MCF 10A (cell line): ENCODE measurements around the gene ADCK1. TPM values are rescaled to one million over a fixed set of nuclear protein-coding genes. Genes with fewer than 3 reads are reported as not detected.
"Not testable (repeated sequence)": the region's sequence is repeated elsewhere in the genome, so short reads cannot be mapped to it uniquely, and the experiment has no call there.

Source experiments
- BruUV-seq: library from RNA; stranded (reverse); fragments of 400-500 nt; replicated peaks from 2 replicates; lab custom pipeline; 2021; lab: Mats Ljungman, UMichigan
- CTCF ChIA-PET: fragments of 300-600 bp; sonication (Branson Sonifier 250); formaldehyde crosslinking; extraction: SDS; loops from one replicate; lab custom pipeline; 2021; ENCODE audit warnings: antibody characterized with exemption, inconsistent platforms; lab: Yijun Ruan, JAX
- POLR2A ChIA-PET: fragments of 300-600, 350-650 bp; sonication (Branson Sonifier 250); formaldehyde crosslinking; extraction: SDS; loops from one replicate; lab custom pipeline; 2020; ENCODE audit warnings: antibody characterized with exemption, inconsistent platforms; lab: Yijun Ruan, JAX
- DNase-seq: peaks from one replicate; pipeline ENCODE4 v3.0.0-alpha.2; 2018; ENCODE audit not compliant: unreplicated experiment
- H3K27ac Mint-ChIP-seq: one replicate; pipeline ENCODE4 v1.8.0; 2022; ENCODE audit warnings: mild to moderate bottlenecking, low read depth, mixed read lengths; ENCODE audit not compliant: unreplicated experiment
- H3K27me3 Mint-ChIP-seq: one replicate; pipeline ENCODE4 v1.8.0; 2022; ENCODE audit warnings: mixed read lengths; ENCODE audit not compliant: insufficient read depth, unreplicated experiment
- H3K36me3 Mint-ChIP-seq: one replicate; pipeline ENCODE4 v1.8.0; 2022; ENCODE audit warnings: mild to moderate bottlenecking, moderate library complexity, mixed read lengths; ENCODE audit not compliant: insufficient read depth, unreplicated experiment
- H3K4me1 Mint-ChIP-seq: one replicate; pipeline ENCODE4 v1.8.0; 2022; ENCODE audit warnings: mixed read lengths; ENCODE audit not compliant: insufficient read depth, unreplicated experiment
- H3K4me3 Mint-ChIP-seq: one replicate; pipeline ENCODE4 v1.8.0; 2022; ENCODE audit warnings: mild to moderate bottlenecking, moderate library complexity, mixed read lengths; ENCODE audit not compliant: unreplicated experiment
- H3K9me3 Mint-ChIP-seq: one replicate; pipeline ENCODE4 v1.8.0; 2022; ENCODE audit warnings: mixed read lengths; ENCODE audit not compliant: unreplicated experiment
- intact Hi-C: fragments of 100-400 bp; cut with micrococcal nuclease; formaldehyde crosslinking; loops from 2 replicates; pipeline ENCODE4 v1.14.1; 2022
- total RNA-seq: library from RNA; stranded (reverse); gene quantifications from 2 replicates; pipeline ENCODE4 v1.2.3, GENCODE V29; 2022
- TF ChIP-seq, protein P1 (sequence below): fragments of 200-600 bp; IDR thresholded peaks from one replicate; pipeline ENCODE4 v1.8.0; 2022; ENCODE audit warnings: antibody characterized with exemption, mild to moderate bottlenecking; ENCODE audit not compliant: unreplicated experiment

ADCK1 gene
- total RNA-seq, 1 experiment from 2014 or later, result 7.0 TPM

GRCh38 chr14:77805706-77806105, 5.8 kb downstream of the ADCK1 start:
- CTCF ChIA-PET, result no interaction called here
- H3K27ac Mint-ChIP-seq, result no peak overlapping the region

DNA sequence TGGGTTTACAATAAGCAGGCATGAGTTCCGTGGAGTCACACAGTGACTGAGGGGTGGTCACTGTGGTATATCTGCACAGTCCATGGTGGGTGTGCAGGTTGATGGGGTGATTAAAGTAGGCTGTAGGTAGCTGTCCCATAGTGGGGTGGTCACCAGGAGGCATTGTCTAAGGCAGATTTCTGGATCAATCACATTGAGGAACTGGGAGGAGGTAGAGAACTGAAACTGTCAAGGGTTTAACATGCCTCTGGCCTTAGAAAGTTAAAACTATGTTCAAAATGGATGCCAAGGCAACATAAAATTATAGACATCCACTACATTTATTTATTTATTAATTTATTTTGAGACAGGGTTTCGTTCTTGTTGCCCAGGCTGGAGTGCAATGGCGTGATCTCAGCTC, 8.3 kb downstream of the ADCK1 start:
- ChIA-PET CTCF (no interaction called here), POLR2A (no interaction called here)
- DNase-seq, result no peak
- no peaks in the 10 kb centered on the region for H3K4me1 Mint-ChIP-seq
- no peak overlapping the region for H3K4me3 Mint-ChIP-seq
- no peaks in the 10 kb centered on the region for H3K27me3 Mint-ChIP-seq
- TF ChIP-seq, protein P1, sequence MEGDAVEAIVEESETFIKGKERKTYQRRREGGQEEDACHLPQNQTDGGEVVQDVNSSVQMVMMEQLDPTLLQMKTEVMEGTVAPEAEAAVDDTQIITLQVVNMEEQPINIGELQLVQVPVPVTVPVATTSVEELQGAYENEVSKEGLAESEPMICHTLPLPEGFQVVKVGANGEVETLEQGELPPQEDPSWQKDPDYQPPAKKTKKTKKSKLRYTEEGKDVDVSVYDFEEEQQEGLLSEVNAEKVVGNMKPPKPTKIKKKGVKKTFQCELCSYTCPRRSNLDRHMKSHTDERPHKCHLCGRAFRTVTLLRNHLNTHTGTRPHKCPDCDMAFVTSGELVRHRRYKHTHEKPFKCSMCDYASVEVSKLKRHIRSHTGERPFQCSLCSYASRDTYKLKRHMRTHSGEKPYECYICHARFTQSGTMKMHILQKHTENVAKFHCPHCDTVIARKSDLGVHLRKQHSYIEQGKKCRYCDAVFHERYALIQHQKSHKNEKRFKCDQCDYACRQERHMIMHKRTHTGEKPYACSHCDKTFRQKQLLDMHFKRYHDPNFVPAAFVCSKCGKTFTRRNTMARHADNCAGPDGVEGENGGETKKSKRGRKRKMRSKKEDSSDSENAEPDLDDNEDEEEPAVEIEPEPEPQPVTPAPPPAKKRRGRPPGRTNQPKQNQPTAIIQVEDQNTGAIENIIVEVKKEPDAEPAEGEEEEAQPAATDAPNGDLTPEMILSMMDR, result no peak
- no peak overlapping the region for H3K27ac Mint-ChIP-seq
- intact Hi-C loops, result no loop called here
- H3K9me3 Mint-ChIP-seq, result no peaks in the 10 kb centered on the region
- no TSS peak for BruUV-seq
- H3K36me3 Mint-ChIP-seq, result peaks cover 6% of the 10 kb centered on the region

More at GRCh38 chr14:77805706-77806105, 5.8 kb downstream of the ADCK1 start:
- H3K9me3 Mint-ChIP-seq, result no peaks in the 10 kb centered on the region
- peaks cover 6% of the 10 kb centered on the region for H3K36me3 Mint-ChIP-seq
- no peaks in the 10 kb centered on the region for H3K27me3 Mint-ChIP-seq
- no TSS peak for BruUV-seq
- intact Hi-C loops, result no loop called here
- POLR2A ChIA-PET, result no interaction called here
- H3K4me1 Mint-ChIP-seq, result no peaks in the 10 kb centered on the region
- H3K4me3 Mint-ChIP-seq, result no peak overlapping the region
- TF ChIP-seq, protein P1, result no peak
- DNase-seq, result no peak

DNA sequence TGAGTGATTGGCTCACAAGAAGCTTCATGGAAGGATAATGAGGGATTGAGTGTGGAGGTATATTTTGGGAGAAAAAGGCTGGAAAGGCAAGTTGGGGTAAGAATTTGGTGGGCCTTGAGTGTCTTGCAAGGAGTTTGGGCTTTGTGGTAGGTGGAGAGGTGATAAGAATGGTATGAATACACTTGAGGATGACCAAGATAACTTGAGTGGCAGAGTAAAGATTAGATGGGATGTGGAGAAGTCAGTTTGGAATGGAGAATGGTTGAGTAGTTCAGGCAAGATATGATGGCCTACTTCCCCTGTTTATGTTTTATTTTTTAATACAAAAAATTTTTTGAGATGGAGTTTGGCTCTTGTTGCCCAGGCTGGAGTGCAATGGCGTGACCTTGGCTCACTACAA, 9.1 kb downstream of the ADCK1 start:
- H3K27ac Mint-ChIP-seq, result no peak overlapping the region
- H3K36me3 Mint-ChIP-seq, result peaks cover 6% of the 10 kb centered on the region
- TF ChIP-seq, protein P1, result no peak
- H3K9me3 Mint-ChIP-seq, result no peaks in the 10 kb centered on the region
- BruUV-seq, result no TSS peak
- DNase-seq, result no peak
- H3K4me1 Mint-ChIP-seq, result no peaks in the 10 kb centered on the region
- POLR2A ChIA-PET, result no interaction called here
- H3K4me3 Mint-ChIP-seq, result no peak overlapping the region
- intact Hi-C loops, result no loop called here
- CTCF ChIA-PET, result no interaction called here
- no peaks in the 10 kb centered on the region for H3K27me3 Mint-ChIP-seq

DNA sequence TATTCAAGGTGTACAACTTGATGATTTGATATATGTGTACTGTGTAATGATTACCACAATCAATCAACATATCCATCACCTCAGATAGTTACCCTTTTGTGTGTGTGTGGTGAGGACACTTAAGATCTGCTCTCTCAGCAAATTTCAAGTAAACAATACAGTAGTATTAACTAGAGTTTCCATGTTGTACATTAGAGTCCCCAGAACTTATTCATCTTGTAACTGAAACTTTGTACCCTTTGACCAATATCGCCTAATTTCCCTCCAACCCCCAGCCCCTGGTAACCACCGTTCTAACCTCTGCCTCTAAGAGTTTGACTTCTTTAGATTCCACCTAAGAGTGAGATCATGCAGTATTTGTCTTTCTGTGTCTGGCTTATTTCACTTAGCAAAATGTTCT, 12.1 kb downstream of the ADCK1 start:
- ChIA-PET CTCF (no interaction called here), POLR2A (no interaction called here)
- H3K4me1 Mint-ChIP-seq, result no peaks in the 10 kb centered on the region
- H3K4me3 Mint-ChIP-seq, result no peak overlapping the region
- H3K27me3 Mint-ChIP-seq, result no peaks in the 10 kb centered on the region
- H3K9me3 Mint-ChIP-seq, result no peaks in the 10 kb centered on the region
- peaks cover 6% of the 10 kb centered on the region for H3K36me3 Mint-ChIP-seq
- intact Hi-C loops, result no loop called here
- TF ChIP-seq, protein P1, result no peak
- H3K27ac Mint-ChIP-seq, result no peak overlapping the region
- BruUV-seq, result no TSS peak
- DNase-seq, result no peak

DNA sequence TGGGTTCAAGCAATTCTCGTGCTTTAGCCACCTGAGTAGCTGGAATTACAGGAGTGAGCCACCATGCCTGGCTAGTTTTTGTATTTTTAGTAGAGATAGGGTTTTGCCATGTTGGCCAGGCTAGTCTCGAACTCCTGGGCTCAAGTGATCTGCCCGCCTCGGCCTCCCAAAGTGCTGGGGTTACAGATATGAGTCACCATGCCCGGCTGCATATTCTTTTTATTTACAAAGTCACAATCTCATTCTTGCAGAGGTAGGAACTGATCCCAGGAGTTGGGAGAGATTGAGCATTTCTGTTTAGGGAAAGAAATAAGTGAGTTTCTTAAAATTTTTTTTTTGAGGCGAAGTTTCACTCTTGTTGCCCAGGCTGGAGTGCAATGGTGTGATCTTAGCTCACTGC, 12.8 kb downstream of the ADCK1 start:
- H3K4me3 Mint-ChIP-seq, H3K36me3 Mint-ChIP-seq, CTCF ChIA-PET, POLR2A ChIA-PET, intact Hi-C loops, H3K27ac Mint-ChIP-seq, DNase-seq, H3K27me3 Mint-ChIP-seq, BruUV-seq, H3K4me1 Mint-ChIP-seq, H3K9me3 Mint-ChIP-seq: not testable (repeated sequence)
